Suppressor macrophage treated with lipopolysaccharide for 1 hour (primary cell): ENCODE results near the gene OR6X1.

ENCODE experiments used
- DNase-seq, 3 donors: peaks; one replicate each; pipeline ENCODE4 v3.0.0-alpha.2; 2020 to 2022

OR6X1 gene, protein sequence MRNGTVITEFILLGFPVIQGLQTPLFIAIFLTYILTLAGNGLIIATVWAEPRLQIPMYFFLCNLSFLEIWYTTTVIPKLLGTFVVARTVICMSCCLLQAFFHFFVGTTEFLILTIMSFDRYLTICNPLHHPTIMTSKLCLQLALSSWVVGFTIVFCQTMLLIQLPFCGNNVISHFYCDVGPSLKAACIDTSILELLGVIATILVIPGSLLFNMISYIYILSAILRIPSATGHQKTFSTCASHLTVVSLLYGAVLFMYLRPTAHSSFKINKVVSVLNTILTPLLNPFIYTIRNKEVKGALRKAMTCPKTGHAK

GRCh38 chr11:123754101-123754568, at the start of gene OR6X1:
Gene OR6X1 (minus strand): TSS chr11:123754518. CDS start chr11:123754518, 0 bp downstream.
- DNase-seq = no peak

GRCh38 chr11:123801765-123802164, 47.4 kb upstream of the OR6X1 start:
- no peak for DNase-seq

DNA sequence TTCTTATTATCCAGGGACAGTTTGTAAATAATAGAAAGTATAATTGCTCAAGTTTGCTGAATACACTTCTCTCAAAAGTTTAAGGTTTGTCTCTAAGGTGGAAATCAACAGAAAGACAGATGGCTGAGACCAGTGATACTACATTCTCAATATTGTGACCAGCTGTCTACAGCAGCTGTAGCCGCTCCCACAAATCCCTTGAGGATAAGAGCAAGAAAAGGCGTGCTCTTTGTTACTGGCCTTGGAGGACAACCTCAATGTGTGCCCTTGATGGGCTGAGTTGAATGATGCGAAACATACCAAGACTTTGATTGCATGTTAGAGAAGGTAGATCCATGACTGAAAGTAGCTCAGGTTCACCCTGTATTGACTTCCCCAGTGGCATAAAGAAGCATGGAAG, 45.7 kb upstream of the OR6X1 start:
- no peak for DNase-seq

- no peak for DNase-seq
Measured at GRCh38 chr11:123799438-123799837, 45.1 kb upstream of the OR6X1 start.

DNA sequence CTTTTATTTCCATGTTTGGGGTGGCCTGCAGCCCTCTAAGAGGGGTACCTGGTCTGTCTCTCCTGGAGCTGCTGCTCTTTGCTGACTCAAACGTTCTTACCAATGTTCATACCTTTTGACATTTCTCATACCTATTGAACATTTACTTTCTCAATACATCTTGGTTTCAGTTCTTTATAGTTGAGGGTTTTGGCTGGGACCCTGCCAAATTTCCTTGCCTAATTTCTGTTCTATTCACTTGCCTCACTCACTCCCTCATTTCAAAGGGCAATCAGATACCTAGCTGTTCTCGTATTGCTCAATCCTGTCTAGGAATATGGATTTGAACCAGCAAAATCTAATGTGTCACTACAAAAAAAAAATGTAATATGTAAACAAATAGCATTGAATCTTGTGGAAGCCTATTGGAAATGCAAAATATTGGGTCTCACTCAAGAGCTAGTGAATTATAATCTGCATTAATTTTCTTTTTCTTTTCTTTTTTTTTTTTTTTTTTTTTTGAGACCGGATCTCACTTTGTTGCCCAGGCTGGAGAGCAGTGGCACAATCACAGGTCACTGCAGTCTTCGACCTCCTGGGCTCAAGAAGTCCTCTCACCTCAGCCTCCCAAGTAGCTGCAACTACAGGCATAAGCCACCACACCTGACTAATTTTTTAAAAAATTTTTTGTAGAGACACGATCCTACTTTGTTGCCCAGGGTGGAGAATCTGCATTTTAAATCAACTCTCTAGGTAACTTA, 44.4 kb upstream of the OR6X1 start:
- DNase-seq = no peak

- no peak for DNase-seq
Measured at GRCh38 chr11:123798079-123798478, 43.8 kb upstream of the OR6X1 start.

GRCh38 chr11:123797541-123797940, 43.2 kb upstream of the OR6X1 start:
- DNase-seq = no peak

DNA sequence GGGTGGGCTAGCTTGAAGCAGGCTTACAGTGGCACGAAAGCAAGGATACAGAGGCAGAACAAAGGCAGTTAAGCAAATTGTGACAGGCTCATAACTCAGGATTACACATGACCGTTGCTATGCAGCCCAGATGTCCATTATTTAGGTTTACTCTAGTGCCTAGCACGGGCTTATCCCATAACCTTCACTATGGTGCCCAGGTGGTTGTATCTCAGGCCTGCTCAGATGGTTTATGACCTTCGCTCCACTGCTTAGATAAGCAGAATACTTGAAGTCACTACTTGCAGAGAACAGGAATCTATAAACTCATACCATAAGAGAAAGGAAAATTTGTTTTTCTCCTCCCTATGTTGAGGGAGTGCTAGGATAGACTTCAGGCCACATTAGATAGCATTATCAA, 42.8 kb upstream of the OR6X1 start:
- no peak for DNase-seq

DNA sequence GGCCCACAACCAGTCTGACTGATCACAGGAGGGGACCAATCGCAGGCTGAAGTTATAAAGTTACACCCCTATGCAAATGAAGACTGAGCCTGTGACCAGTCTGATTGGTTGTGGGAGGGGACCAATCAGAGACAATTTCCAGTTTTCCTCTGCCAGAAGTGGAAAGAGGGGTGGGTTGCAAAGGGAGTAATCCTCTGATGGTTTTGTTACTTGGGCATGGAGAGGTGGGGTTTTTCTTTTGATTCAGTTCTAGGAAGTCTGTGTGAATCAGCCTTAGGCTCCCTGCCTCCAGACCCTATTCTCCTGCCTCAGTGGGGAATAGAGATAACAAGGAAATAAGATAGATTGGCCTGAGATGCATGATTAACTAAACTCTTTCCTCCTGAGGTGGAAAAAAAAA, 41.9 kb upstream of the OR6X1 start:
- DNase-seq = no peak

- DNase-seq = no peak
Measured at GRCh38 chr11:123783536-123783935, 29.2 kb upstream of the OR6X1 start.

DNA sequence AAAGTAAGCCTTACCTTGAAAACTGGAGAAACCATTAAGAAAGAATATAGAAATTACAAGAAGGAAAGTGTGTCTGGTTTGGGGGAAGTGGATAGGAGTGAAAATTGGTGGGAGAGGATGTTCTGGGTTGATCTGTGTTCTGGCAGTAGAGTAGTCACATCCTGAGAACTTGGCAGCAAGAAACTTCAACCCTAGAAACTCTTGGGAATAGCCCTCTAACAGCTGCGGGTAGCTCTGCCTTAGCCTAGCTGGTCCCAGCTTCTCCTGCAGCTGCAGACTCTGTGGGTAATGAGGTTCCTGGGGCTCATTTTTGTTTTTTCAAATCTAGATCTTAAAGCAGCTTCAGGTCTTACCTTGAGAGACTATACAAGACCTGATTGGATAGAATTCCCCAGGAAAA, 24.2 kb upstream of the OR6X1 start:
- no peak for DNase-seq

- no peak for DNase-seq
Measured at GRCh38 chr11:123775715-123776549, 21.6 kb upstream of the OR6X1 start.

- DNase-seq = no peak
Measured at GRCh38 chr11:123775289-123775688, 21.0 kb upstream of the OR6X1 start.

DNA sequence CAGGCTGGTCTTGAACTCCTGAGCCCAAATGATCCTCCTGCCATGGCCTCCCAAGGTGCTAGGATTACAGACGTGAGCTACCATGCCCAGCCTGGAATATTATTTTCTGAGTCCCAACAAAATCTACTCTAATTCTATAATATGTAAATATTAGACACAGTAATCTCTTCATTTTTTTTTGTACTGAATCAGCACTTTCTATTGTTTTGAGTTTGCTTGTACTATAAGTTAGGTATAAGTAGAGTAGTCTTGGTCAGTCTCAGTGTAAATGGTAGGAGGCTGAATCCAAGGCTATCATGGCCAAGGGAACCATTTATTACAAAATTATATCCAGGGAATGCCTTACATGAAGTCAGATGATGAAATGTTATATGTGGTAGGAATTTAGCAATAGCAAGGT, 19.6 kb upstream of the OR6X1 start:
- DNase-seq = no peak

DNA sequence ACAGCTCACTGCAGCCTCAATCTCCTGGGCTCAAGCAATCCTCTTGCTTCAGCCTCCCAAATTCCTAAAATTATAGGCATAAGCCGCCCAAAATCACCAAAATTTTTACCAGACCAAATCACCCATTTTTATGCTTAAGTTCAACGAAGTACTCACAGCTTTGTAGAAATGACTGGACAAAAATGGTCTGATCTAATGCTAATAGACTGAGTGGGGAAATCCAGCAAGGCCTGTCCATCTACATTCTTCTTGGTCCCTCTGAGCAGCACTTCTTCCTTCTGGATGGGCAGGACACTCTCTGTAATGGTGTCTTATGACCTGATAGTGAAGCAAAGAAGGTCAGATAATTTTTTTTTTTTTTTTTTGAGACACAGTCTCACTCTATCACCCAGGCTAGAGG, 18.7 kb upstream of the OR6X1 start:
- no peak for DNase-seq

- no peak for DNase-seq
Measured at GRCh38 chr11:123771664-123772063, 17.3 kb upstream of the OR6X1 start.

DNA sequence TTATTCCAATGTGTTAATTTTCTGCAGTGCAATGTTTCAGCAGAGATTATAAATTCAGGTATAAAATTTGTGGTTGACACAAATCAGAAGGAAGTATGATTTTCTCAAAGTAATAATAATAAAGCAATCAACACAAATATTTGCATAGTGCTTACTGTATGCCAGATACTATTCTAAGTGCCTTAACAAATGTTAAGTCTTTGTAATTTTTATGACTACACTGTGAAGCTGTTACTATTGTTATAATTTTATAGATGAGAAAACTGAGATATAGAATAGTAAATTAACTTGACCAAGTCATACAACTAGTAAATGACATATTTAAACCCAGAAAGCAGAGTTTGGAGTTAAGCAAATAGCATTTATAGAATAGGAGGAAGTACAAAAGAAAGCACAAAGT, 16.4 kb upstream of the OR6X1 start:
- no peak for DNase-seq

GRCh38 chr11:123765601-123766000, 11.3 kb upstream of the OR6X1 start:
- DNase-seq = no peak

- no peak for DNase-seq
Measured at GRCh38 chr11:123762422-123762821, 8.1 kb upstream of the OR6X1 start.

- DNase-seq = no peak
Measured at GRCh38 chr11:123760894-123761293, 6.6 kb upstream of the OR6X1 start.

GRCh38 chr11:123757976-123758375, 3.7 kb upstream of the OR6X1 start:
- no peak for DNase-seq

GRCh38 chr11:123755813-123756212, 1.5 kb upstream of the OR6X1 start:
- no peak for DNase-seq

GRCh38 chr11:123755344-123755743, 1.0 kb upstream of the OR6X1 start:
- no peak for DNase-seq

DNA sequence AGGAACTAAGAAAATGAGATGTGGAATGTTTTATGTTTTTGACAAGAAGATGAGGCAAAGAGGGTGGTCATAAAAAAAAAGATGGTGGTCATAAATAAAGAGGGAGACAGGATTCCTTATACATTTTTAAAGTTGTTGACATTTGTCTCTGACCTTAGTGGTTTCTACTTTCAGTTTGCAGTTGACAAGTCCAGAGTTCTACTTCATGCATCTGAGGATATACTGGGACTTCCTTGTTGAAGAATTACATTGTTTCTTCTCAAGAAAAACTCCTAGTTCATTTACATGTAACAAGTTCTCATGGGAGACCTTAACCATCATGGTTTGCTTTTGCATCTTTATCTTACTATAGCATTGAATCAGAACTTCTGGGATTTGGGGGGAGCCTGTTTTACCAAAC, 1.2 kb downstream of the OR6X1 start:
- no peak for DNase-seq
